HPDE6-E6E7 (cell line): ENCODE measurements around the gene SAP130.

Experiments used
- DNase-seq: peaks from one replicate; pipeline ENCODE4 v3.0.0; 2011; ENCODE audit warnings: missing footprints; ENCODE audit errors: extremely low spot score

SAP130 gene

DNA sequence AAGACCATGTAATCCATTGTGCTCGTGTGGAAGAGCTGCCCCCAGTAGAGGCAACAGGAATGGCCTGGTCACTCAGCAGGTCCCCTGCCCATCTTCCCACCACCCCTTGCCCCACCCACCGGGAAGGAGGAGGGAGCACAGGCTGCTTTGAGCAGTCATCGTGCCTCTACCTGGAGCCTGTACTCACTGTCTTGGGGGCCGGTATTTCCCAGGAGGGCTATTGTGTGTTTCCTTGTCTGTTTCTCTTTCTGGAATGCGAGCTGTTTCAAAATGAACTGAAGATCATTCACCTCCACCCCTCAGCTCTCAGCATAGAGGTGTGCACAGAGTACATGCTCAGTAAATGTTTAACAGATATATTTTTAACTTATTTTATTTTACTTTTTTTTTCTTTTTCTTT lies 134.4 kb downstream of the SAP130 start:
- no peak for DNase-seq

DNA sequence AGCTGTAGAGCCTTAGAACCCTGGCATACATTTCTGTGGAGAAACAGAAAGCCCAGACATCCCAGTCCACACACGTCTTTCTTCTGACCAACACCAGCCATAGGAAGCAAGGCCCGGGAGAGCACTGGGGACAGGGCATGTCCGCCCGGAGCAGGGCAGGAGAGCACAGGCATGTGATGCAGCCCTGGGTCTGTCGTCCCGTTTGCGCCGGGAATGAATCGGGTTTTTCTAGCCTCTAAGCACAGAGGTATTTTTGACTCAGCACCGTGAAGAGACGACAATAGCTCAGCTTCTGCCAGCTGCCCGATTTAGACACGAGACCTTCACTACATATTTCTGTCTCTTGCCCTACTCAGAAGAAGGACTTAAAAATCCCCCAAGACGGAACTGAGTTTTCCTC lies 134.8 kb downstream of the SAP130 start:
- no peak for DNase-seq

DNA sequence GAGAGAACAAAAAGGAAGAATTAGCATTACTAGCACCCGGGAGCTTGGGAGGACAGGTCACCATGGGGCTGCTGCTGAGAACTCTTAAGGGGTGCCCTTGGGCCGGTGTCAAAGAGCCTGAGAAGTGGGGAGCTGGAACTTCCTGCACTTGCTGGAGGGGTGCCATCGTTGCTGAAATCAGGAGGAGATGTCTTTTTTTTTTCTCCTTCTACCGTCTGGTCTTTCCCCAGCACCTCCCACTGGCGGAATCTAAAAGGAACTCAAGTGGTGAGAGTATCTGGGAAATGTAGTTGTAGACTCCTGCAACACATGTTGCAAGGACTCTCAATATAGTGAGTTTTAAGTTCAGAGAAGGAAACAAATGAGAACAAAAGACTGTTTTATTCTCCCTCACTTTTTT lies 136.0 kb downstream of the SAP130 start:
- DNase-seq, result no peak
